ENCODE data around the gene SLC41A2.
A peak's percentile ranks its signal among the peaks of the same experiment; 100 is the strongest.

Gene SLC41A2

DNA sequence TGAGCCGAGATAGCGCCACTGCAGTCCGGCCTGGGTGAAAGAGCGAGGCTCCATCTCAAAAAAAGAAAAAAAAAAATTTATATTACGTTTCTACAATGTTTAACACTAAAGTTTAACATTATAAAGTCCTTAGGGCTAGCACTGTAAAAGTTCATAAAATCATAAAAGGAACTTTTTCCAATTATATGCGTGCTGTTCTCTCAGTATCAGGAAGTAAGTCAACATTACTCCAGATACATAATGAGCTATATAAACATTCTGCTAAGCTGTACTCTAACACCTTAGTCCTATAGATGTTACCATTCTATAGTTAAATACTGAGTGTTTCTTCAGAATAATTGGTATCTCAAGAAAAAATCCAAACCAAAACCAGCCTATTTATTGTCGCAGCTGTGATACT is 32.6 kb downstream of the SLC41A2 start (continued):
- TF ChIP-seq, protein P1, sequence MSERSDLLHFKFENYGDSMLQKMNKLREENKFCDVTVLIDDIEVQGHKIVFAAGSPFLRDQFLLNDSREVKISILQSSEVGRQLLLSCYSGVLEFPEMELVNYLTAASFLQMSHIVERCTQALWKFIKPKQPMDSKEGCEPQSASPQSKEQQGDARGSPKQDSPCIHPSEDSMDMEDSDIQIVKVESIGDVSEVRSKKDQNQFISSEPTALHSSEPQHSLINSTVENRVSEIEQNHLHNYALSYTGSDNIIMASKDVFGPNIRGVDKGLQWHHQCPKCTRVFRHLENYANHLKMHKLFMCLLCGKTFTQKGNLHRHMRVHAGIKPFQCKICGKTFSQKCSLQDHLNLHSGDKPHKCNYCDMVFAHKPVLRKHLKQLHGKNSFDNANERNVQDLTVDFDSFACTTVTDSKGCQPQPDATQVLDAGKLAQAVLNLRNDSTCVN (tag by site-specific recombination; optimal IDR thresholded peaks at IDR 0.05) = no peak
- TF ChIP-seq ZFP41 (tag by site-specific recombination; IDR thresholded peaks at IDR 0.05; ENCODE audit: borderline replicate concordance) (no peak), ZNF169 (tag by site-specific recombination; IDR thresholded peaks at IDR 0.05) (no peak), ZNF292 (tag by site-specific recombination; IDR thresholded peaks at IDR 0.05; ENCODE audit: borderline replicate concordance, low read depth) (no peak), ZNF133 (tag by site-specific recombination; IDR thresholded peaks at IDR 0.05) (no peak), GLI2 (tag by site-specific recombination; IDR thresholded peaks at IDR 0.05; ENCODE audit: borderline replicate concordance, low read depth) (no peak), ZNF549 (tag by site-specific recombination; IDR thresholded peaks at IDR 0.05) (no peak), ZNF391 (tag by site-specific recombination; IDR thresholded peaks at IDR 0.05; ENCODE audit: borderline replicate concordance, low read depth) (no peak)
- TF ChIP-seq, protein P2, sequence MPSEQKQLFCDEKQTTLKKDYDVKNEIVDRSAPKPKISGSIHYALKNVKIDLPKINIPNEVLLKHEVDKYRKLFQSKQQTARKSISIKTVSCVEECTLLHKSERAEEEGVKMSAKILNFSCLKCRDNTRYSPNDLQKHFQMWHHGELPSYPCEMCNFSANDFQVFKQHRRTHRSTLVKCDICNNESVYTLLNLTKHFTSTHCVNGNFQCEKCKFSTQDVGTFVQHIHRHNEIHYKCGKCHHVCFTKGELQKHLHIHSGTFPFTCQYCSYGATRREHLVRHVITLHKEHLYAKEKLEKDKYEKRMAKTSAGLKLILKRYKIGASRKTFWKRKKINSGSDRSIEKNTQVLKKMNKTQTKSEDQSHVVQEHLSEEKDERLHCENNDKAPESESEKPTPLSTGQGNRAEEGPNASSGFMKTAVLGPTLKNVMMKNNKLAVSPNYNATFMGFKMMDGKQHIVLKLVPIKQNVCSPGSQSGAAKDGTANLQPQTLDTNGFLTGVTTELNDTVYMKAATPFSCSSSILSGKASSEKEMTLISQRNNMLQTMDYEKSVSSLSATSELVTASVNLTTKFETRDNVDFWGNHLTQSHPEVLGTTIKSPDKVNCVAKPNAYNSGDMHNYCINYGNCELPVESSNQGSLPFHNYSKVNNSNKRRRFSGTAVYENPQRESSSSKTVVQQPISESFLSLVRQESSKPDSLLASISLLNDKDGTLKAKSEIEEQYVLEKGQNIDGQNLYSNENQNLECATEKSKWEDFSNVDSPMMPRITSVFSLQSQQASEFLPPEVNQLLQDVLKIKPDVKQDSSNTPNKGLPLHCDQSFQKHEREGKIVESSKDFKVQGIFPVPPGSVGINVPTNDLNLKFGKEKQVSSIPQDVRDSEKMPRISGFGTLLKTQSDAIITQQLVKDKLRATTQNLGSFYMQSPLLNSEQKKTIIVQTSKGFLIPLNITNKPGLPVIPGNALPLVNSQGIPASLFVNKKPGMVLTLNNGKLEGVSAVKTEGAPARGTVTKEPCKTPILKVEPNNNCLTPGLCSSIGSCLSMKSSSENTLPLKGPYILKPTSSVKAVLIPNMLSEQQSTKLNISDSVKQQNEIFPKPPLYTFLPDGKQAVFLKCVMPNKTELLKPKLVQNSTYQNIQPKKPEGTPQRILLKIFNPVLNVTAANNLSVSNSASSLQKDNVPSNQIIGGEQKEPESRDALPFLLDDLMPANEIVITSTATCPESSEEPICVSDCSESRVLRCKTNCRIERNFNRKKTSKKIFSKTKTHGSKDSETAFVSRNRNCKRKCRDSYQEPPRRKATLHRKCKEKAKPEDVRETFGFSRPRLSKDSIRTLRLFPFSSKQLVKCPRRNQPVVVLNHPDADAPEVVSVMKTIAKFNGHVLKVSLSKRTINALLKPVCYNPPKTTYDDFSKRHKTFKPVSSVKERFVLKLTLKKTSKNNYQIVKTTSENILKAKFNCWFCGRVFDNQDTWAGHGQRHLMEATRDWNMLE (tag by site-specific recombination; conservative IDR thresholded peaks at IDR 0.05; ENCODE audit: low read depth) = no peak
- TF ChIP-seq, protein P3, sequence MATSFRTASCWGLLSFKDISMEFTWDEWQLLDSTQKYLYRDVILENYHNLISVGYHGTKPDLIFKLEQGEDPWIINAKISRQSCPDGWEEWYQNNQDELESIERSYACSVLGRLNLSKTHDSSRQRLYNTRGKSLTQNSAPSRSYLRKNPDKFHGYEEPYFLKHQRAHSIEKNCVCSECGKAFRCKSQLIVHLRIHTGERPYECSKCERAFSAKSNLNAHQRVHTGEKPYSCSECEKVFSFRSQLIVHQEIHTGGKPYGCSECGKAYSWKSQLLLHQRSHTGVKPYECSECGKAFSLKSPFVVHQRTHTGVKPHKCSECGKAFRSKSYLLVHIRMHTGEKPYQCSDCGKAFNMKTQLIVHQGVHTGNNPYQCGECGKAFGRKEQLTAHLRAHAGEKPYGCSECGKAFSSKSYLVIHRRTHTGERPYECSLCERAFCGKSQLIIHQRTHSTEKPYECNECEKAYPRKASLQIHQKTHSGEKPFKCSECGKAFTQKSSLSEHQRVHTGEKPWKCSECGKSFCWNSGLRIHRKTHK (tag by site-specific recombination; IDR thresholded peaks at IDR 0.05) = no peak
- TF ChIP-seq, protein P4, sequence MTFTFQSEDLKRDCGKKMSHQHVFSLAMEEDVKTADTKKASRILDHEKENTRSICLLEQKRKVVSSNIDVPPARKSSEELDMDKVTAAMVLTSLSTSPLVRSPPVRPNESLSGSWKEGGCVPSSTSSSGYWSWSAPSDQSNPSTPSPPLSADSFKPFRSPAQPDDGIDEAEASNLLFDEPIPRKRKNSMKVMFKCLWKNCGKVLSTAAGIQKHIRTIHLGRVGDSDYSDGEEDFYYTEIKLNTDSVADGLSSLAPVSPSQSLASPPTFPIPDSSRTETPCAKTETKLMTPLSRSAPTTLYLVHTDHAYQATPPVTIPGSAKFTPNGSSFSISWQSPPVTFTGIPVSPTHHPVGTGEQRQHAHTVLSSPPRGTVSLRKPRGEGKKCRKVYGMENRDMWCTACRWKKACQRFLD (tag by site-specific recombination; IDR thresholded peaks at IDR 0.05) = no peak
- TF ChIP-seq, protein P5, sequence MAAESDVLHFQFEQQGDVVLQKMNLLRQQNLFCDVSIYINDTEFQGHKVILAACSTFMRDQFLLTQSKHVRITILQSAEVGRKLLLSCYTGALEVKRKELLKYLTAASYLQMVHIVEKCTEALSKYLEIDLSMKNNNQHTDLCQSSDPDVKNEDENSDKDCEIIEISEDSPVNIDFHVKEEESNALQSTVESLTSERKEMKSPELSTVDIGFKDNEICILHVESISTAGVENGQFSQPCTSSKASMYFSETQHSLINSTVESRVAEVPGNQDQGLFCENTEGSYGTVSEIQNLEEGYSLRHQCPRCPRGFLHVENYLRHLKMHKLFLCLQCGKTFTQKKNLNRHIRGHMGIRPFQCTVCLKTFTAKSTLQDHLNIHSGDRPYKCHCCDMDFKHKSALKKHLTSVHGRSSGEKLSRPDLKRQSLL (tag by site-specific recombination; IDR thresholded peaks at IDR 0.05) = no peak

DNA sequence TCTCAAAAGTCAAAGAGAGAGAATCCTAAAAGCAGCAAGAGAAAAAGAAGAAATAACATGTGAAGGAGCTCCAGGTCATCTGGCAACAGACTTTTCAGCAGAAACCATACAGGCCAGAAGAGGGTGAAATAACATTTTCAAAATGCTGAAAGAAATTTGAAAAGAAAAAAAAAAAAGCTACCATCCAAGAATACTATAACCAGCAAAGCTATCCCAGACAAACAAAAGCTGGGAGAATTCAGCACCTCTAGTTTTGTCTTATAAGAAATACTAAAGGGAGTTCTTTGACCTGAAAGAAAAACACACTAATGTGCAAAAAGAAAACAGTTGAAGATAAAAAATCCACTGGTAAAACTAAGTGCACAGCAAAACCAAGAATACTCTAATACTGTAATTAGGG is 36.8 kb downstream of the SLC41A2 start:
- Histone ChIP-seq H3K9me3 (ENCODE audit: control insufficient read depth, insufficient read depth, low read depth, low read length) (peaks cover 3% of the 10 kb centered on the region; the same call in 1 of the 2 replicates), H3K36me3 (ENCODE audit: control insufficient read depth in 2 of 2, insufficient read depth in 1 of 2, low read length in 2 of 2) (no peaks in the 10 kb centered on the region; a peak in 1 of 3 replicates), H3K27ac (ENCODE audit: extremely low read depth, low read depth, low read length) (no peak overlapping the region), H3K4me3 (ENCODE audit: low read depth, low read length) (no peak overlapping the region), H3K4me1 (ENCODE audit: control insufficient read depth, insufficient read depth, low read length) (0 out of 2 replicates have a peak, but pooled peaks cover 5% of the 10 kb centered on the region)
- TF ChIP-seq ZNF19 (tag by site-specific recombination; IDR thresholded peaks at IDR 0.05; ENCODE audit: low read depth) = no peak
- TF ChIP-seq SETDB1 (IDR thresholded peaks at IDR 0.05; ENCODE audit: insufficient read length, low read length) = peak; percentile 95
- 0 out of 2 replicates have a peak, but pooled peaks have one; percentile 59 for TF ChIP-seq TRIM28 (IDR thresholded peaks at IDR 0.05; ENCODE audit: borderline replicate concordance, low read length)
- TF ChIP-seq, protein P2 (tag by site-specific recombination; conservative IDR thresholded peaks at IDR 0.05; ENCODE audit: low read depth) = no peak
- peak; percentile 88 for TF ChIP-seq ZNF677 (tag by site-specific recombination; IDR thresholded peaks at IDR 0.05)
- ChIA-PET CTCF (no interaction called here), POLR2A (interaction anchor here (0.6 kb wide), 1 partner anchor 22 kb away, joined by 3 read pairs; no protein-coding TSS in a partner anchor)

All from HEK293 (cell line).